Thoracic aorta (tissue), 2 donors: ENCODE results near the gene HDAC7. TPM values are rescaled to one million over a fixed set of nuclear protein-coding genes. Genes with fewer than 3 reads are reported as not detected.

Experiments used
- ATAC-seq: fragments of 150-250 bp; one replicate; pipeline ENCODE4 v1.8.0; 2017; ENCODE audit warnings: low read depth; ENCODE audit not compliant: insufficient number of reproducible peaks, low FRiP score
- DNase-seq: peaks from one replicate; pipeline ENCODE4 v3.0.0-alpha.2; 2020; ENCODE audit warnings: low spot score
- H3K27ac ChIP-seq, 2 donors: fragments of 200-600 bp; sonication (generic); 1 replicate in 1 of 2; 2 replicates in 1 of 2; pipeline ENCODE4 v1.5.1; 2016; ENCODE audit warnings: mild to moderate bottlenecking in 2 of 2, moderate library complexity in 2 of 2
- H3K27me3 ChIP-seq: fragments of 200-600 bp; sonication (generic); replicated peaks from 2 replicates; pipeline ENCODE4 v1.6.0; 2016; ENCODE audit warnings: mild to moderate bottlenecking; ENCODE audit not compliant: insufficient read depth
- H3K36me3 ChIP-seq: fragments of 200-600 bp; sonication (generic); one replicate; pipeline ENCODE4 v1.5.1; 2016
- H3K4me1 ChIP-seq, 2 donors: fragments of 200-600 bp; sonication (generic); 1 replicate in 1 of 2; 2 replicates in 1 of 2; pipeline versions ENCODE4 v1.5.1 to v1.6.0; 2016; ENCODE audit warnings: low read depth in 2 of 2, mild to moderate bottlenecking in 1 of 2; ENCODE audit not compliant: control insufficient read depth in 1 of 2
- H3K4me3 ChIP-seq: fragments of 200-600 bp; sonication (generic); 2 replicates; pipeline ENCODE4 v1.5.1; 2016; ENCODE audit warnings: mild to moderate bottlenecking
- H3K9me3 ChIP-seq: fragments of 200-600 bp; sonication (generic); 2 replicates; pipeline ENCODE4 v1.5.1; 2016
- total RNA-seq, 2 donors: library from RNA; depleted of rRNA; stranded (reverse); fragments of >200 nt; gene quantifications; one replicate each; pipeline versions ENCODE4 v1.1.0 to v1.2.3, GENCODE V29; 2016
- TF ChIP-seq, protein P1 (sequence below): fragments of 200-600 bp; sonication (generic); IDR thresholded peaks from one replicate; pipeline ENCODE4 v1.5.1; 2019; ENCODE audit warnings: antibody characterized with exemption

Gene HDAC7
- total RNA-seq, 2 donors from 2014 or later = 77.8 to 112 TPM

DNA sequence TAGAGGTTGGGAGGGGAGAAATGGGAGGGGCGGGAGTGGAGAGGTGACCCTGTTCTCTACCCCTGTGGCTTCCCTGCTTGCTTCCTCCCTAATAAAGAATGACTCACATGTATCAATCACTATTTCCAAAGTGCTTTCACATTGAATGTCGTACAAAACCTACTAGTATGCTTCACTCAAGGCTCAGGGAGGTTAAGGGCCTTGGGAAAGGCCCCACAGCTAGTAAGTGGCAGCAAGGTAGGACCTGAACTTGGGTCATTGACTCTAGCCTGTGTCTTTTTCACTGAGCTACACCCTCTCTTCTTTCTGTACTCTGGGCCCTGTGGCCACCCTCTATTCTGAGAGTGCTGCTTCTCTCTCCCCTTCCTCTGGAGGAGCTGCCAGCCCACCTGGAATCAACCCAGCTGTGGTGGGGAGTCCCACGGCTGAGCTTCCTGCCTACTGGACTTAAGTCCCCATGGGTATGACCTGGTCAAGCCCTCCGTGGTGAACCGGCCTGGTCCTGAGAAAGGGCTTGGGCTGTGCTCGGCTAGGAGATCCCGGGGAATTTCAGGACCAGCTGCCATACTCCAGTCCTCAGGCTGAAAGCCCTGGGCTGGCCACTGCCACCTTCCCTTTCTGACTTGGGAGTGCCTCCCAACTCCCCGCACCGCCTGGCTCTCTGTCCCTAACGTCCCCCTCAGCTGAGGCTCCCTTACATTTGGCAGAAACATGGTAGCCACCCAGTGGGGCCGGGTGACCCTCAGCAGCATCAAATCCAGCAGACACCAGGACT lies 33.6 kb downstream of the HDAC7 start:
- no peak for ATAC-seq
- no peaks in the 10 kb centered on the region for H3K9me3 ChIP-seq
- no peaks in the 10 kb centered on the region for H3K4me1 ChIP-seq
- DNase-seq = no peak
- no peak overlapping the region for H3K4me3 ChIP-seq
- no peaks in the 10 kb centered on the region for H3K27me3 ChIP-seq
- peak overlapping the region; percentile 39 to 56 for H3K27ac ChIP-seq
- TF ChIP-seq, protein P1, sequence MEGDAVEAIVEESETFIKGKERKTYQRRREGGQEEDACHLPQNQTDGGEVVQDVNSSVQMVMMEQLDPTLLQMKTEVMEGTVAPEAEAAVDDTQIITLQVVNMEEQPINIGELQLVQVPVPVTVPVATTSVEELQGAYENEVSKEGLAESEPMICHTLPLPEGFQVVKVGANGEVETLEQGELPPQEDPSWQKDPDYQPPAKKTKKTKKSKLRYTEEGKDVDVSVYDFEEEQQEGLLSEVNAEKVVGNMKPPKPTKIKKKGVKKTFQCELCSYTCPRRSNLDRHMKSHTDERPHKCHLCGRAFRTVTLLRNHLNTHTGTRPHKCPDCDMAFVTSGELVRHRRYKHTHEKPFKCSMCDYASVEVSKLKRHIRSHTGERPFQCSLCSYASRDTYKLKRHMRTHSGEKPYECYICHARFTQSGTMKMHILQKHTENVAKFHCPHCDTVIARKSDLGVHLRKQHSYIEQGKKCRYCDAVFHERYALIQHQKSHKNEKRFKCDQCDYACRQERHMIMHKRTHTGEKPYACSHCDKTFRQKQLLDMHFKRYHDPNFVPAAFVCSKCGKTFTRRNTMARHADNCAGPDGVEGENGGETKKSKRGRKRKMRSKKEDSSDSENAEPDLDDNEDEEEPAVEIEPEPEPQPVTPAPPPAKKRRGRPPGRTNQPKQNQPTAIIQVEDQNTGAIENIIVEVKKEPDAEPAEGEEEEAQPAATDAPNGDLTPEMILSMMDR = no peak
- H3K36me3 ChIP-seq = peaks cover 79% of the 10 kb centered on the region

GRCh38 chr12:47785036-47785886 lies 34.4 kb downstream of the HDAC7 start:
- Histone ChIP-seq H3K9me3 (no peaks in the 10 kb centered on the region), H3K27me3 (no peaks in the 10 kb centered on the region), H3K36me3 (peaks cover 71% of the 10 kb centered on the region), H3K4me3 (no peak overlapping the region), H3K4me1 (no peaks in the 10 kb centered on the region), H3K27ac (peak overlapping the region; percentile 39 to 56)
- TF ChIP-seq, protein P1 = no peak
- DNase-seq (no peak), ATAC-seq (no peak)

DNA sequence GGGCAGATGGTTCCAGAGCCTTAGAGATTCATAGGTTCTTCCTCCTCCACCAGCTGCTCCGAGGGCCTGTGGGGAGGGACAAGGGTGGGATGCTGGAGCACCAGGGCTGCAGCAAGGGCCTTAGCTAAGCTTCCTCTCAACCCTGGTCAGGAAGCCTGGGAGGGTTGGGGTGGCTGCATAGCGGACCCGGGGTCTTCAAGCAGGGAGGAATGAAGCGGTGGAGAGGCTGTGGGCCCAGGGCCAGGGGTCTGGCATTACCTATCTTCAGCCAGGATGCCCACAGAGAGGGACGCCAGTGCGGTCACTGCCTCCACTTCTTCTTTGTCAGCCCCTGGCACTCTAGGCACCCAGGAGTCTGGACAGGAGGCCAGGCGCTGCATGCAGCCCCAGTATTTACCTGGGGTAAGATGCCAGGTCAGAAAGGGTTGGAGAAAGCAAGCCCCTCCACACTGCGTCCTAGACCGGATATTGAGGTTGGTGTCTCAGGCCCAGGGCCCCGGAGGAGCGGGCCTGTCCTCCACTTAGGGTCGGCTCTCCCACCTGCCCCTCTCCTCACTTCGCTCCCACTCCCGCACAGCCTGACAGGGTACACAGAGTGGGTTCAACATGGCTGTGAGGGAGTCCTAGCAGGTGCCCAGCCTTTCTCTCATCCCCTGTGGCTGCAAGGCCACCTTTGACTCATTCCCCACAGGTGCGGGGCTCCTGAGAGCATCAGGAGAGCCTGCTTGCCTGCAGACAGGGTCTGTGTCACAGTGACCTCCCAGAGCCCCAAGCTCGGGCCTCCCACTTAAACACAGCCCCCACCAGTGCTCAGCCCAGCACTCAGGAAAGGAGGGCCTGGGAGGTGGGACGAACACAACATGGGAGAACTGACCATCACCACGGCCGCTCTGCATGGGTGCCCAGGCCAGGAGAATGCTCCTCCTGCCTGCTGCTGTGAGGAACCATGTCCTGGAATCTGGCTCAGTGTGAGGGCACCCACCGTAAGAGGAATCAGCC lies 35.6 kb downstream of the HDAC7 start:
- H3K27ac ChIP-seq = peak overlapping the region in 1 of 2 donors; percentile 47
- no peak for ATAC-seq
- H3K4me3 ChIP-seq = no peak overlapping the region
- peaks cover 60% of the 10 kb centered on the region for H3K36me3 ChIP-seq
- peaks cover 0 to 6% of the 10 kb centered on the region in 2 donors for H3K4me1 ChIP-seq
- no peak for DNase-seq
- no peaks in the 10 kb centered on the region for H3K9me3 ChIP-seq
- H3K27me3 ChIP-seq = no peaks in the 10 kb centered on the region
- TF ChIP-seq, protein P1 = no peak

DNA sequence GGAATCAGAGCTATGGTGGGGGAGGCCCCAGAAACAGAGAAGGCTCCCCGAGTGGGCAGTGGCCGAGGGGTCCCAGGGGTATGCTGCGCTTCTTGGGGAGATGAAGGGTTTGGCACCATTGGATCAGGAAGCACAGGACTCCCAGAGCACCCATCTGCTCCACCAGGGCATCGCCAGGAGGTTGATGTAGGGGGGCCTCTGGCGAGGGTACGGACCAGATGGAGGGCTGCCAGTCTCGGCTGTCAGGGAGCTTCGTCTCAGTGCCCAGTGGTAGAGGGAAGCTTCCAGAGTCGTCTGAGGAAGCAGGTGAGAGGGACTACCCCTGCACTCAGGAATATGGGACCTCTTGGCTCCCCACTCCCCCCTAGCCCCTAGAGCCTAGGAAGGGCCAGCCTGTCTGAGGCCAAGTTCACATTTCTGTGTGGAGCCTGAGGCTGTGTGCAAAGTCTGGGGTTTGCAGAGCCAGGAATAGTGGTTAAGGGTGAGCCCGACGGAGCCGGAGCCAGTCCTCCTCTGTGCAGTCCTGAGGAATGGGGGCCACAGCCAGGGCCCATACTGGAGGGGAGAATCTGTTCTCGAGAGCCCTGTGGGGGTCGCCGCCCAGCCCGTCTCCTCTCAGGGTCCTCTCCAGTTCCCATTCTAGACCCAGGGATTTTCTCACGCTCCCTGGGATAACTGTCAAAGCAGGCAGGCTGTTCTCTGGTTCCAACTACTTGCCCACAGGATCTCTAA lies 36.5 kb downstream of the HDAC7 start:
- no peak overlapping the region for H3K4me3 ChIP-seq
- H3K27me3 ChIP-seq = no peaks in the 10 kb centered on the region
- H3K27ac ChIP-seq = peak overlapping the region in 1 of 2 donors; percentile 47
- TF ChIP-seq, protein P1 = no peak
- peaks cover 9 to 16% of the 10 kb centered on the region in 2 donors for H3K4me1 ChIP-seq
- no peak for DNase-seq
- H3K36me3 ChIP-seq = peaks cover 52% of the 10 kb centered on the region
- no peaks in the 10 kb centered on the region for H3K9me3 ChIP-seq
- no peak for ATAC-seq
